Glomerular visceral epithelial cell (primary cell): ENCODE results near the gene GCH1.
A peak's percentile ranks its signal among the peaks of the same experiment; 100 is the strongest.
"Not testable (repeated sequence)": the region's sequence is repeated elsewhere in the genome, so short reads cannot be mapped to it uniquely, and the experiment has no call there.

Source experiments
- DNase-seq: peaks from one replicate; pipeline ENCODE4 v3.0.0-alpha.2; 2016; ENCODE audit errors: extremely low spot score

The GCH1 gene

DNA sequence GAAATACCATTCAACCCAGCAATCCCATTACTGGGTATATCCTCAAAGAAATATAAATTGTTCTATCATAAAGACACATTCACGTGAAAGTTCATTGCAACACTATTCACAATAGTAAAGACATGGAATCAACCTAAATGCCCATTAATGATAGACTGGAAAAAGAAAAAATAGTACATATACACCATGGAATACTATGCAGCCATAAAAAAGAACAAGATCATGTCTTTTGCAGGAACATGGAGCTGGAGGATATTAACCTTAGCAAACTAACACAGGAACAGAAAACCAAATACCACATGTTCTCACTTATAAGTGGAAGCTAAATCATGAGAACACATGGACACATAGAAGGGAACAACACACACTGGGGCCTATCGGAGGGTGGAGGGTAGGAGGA is 101.1 kb downstream of the GCH1 start:
- DNase-seq = not testable (repeated sequence)

DNA sequence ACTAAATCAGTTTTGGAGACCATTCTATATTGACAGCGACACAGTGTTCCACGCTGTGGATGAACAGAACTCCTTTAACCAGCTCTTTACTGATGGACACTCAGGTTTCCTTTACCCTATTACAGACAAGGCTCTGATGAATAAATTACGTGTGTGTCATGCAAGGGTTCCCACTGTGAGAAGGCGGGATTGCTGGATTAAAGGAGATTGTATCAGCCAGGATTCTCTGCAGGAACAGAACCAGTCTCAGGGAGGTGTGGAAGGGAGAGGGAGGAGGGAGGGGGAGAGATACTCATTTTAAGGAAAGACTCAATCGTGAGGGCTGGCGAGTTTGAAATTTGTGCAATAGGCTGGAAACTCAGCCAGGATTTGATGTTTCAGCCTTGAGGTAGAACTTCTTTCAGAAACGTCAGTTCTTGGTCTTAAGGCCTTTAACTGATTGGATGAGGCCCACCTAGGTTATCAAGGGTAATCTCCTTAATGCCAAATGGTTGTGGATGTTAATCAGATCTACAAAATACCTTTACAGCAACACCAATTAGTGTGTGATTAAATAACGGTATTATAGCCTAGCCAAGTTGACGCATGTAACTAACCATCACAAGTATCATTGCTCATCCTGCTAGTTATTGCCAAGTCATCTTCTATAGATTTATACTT is 104.0 kb downstream of the GCH1 start:
- no peak for DNase-seq

- DNase-seq = no peak
These were observed 104.6 kb downstream of the GCH1 start for GRCh38 chr14:54797986-54798385.

GRCh38 chr14:54797556-54797955 is 105.1 kb downstream of the GCH1 start:
- DNase-seq = no peak

DNA sequence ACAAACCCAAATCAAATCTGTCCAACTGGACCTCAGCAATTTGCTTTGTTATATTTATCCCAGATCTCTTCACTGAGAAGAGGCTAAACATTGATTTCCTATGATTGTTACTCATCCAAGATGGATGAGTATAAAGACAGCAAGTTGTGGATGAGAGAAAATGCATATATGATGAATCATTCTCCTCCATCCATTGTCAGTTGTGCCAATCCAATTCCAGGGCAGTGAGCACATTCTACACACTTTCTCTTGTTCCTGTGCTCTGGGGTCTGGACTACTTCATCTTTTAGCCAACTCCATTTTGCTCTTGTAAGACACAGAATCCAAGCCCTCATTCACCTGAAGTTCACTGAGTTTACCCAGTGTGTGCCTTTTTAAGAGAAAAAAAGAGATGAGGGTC is 105.7 kb downstream of the GCH1 start:
- peak; percentile 56 for DNase-seq

DNA sequence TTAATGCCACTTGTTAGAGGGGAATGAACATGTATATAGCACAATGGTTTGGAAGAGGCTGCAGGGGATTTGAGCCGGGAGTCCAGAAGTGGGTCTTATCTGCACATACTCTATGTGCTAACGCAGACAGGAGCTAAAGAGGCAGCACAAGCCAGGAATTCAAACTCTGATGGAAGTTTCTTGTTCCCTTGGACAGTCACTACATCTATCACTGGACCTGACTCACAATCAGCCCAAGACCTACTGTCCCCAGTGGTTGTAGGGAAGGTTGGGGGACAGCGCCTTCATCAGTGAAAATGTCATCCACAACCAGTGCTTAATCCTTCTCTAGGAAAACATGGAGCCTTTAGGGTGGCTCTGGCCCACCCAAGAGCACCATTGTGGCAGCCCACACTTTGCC is 107.8 kb downstream of the GCH1 start:
- DNase-seq = no peak

- no peak for DNase-seq
These were observed 108.5 kb downstream of the GCH1 start for GRCh38 chr14:54794159-54794558.

GRCh38 chr14:54792288-54792687 is 110.3 kb downstream of the GCH1 start:
- DNase-seq = no peak
